Skeletal muscle tissue (tissue), 4 donors: ENCODE results near the gene NUDT15. TPM values are rescaled to one million over a fixed set of nuclear protein-coding genes. Genes with fewer than 3 reads are reported as not detected.
"Not testable (repeated sequence)": the region's sequence is repeated elsewhere in the genome, so short reads cannot be mapped to it uniquely, and the experiment has no call there.

ENCODE experiments used
- H3K27ac ChIP-seq: one replicate; pipeline ENCODE4 v1.7.0; 2013; ENCODE audit warnings: mild to moderate bottlenecking, low read depth, low read length, inconsistent platforms
- H3K27me3 ChIP-seq, 3 donors: one replicate each; pipeline ENCODE4 v1.7.0; 2013; ENCODE audit warnings: low read length in 3 of 3; ENCODE audit not compliant: control insufficient read depth in 3 of 3, insufficient read depth in 3 of 3
- H3K36me3 ChIP-seq, 3 donors: one replicate each; pipeline ENCODE4 v1.7.0; 2013; ENCODE audit warnings: low read length in 3 of 3; ENCODE audit not compliant: control insufficient read depth in 3 of 3, insufficient read depth in 3 of 3
- H3K4me1 ChIP-seq, 3 donors: one replicate each; pipeline ENCODE4 v1.7.0; 2013; ENCODE audit warnings: low read length in 3 of 3, mild to moderate bottlenecking in 3 of 3; ENCODE audit not compliant: control insufficient read depth in 3 of 3, insufficient read depth in 3 of 3
- H3K4me3 ChIP-seq, 3 donors: one replicate each; pipeline ENCODE4 v1.7.0; 2013; ENCODE audit warnings: low read length in 3 of 3
- H3K9ac ChIP-seq, 3 donors: one replicate each; pipeline ENCODE4 v1.7.0; 2013; ENCODE audit warnings: low read length in 3 of 3, mild to moderate bottlenecking in 3 of 3, moderate library complexity in 2 of 3, low read depth in 1 of 3
- H3K9me3 ChIP-seq, 3 donors: one replicate each; pipeline ENCODE4 v1.7.0; 2013; ENCODE audit warnings: low read length in 3 of 3; ENCODE audit not compliant: control insufficient read depth in 3 of 3
- total RNA-seq: library from RNA; depleted of rRNA; stranded (reverse); fragments of >200 nt; gene quantifications from one replicate; pipeline ENCODE4 v1.2.3, GENCODE V29; 2014
- donor health status: Osteomylitis.

Gene NUDT15
- 7.3 TPM for total RNA-seq

GRCh38 chr13:48037346-48038173, at the start of gene NUDT15:
TSS of gene NUDT15 (plus strand) at chr13:48037726. CDS start at chr13:48037747, 21 bp downstream.
- Histone ChIP-seq H3K4me1 (peaks cover 9 to 13% (median 12%) of the 10 kb centered on the region in 3 donors), H3K27ac (peak within 1 kb of the TSS; percentile 92), H3K9ac (peak within 1 kb of the TSS; percentile 86 to 93 (median 92)), H3K9me3 (no peaks in the 10 kb centered on the region), H3K4me3 (peak within 1 kb of the TSS; percentile 94 to 96 (median 96)), H3K36me3 (peaks cover 0 to 12% (median 7%) of the 10 kb centered on the region in 3 donors), H3K27me3 (no peaks in the 10 kb centered on the region)

DNA sequence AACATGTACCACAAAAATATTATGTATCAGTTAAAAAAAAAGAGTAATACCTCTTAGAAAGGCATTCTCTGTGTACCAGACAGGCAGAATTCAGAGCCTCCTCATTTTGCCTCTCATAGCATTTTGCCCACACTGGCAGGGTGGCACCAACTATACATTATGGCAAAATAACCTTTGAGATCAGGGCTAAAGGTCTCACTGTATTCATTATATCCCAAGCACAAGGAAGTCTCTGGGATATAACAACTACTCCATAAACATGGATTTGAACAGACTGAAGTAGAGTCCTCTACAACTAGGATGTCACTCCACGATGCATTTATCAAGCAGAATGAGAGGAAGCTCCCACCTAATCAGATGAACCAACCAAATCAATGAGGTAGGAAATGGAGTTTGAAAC, 47.1 kb upstream of the NUDT15 start:
- H3K4me1 ChIP-seq = peaks cover 0 to 4% (median 0%) of the 10 kb centered on the region in 3 donors
- H3K36me3 ChIP-seq = peaks cover 6 to 26% (median 18%) of the 10 kb centered on the region in 3 donors
- H3K9me3 ChIP-seq = no peaks in the 10 kb centered on the region
- H3K27ac ChIP-seq = no peak overlapping the region
- no peak overlapping the region for H3K4me3 ChIP-seq
- H3K9ac ChIP-seq = no peak overlapping the region
- H3K27me3 ChIP-seq = no peaks in the 10 kb centered on the region

- no peaks in the 10 kb centered on the region for H3K27me3 ChIP-seq
- H3K9me3 ChIP-seq = no peaks in the 10 kb centered on the region
- H3K36me3 ChIP-seq = peaks cover 4 to 24% (median 16%) of the 10 kb centered on the region in 3 donors
- H3K27ac ChIP-seq = no peak overlapping the region
- H3K9ac ChIP-seq = no peak overlapping the region
- peaks cover 0 to 4% (median 0%) of the 10 kb centered on the region in 3 donors for H3K4me1 ChIP-seq
- no peak overlapping the region for H3K4me3 ChIP-seq
Observed at GRCh38 chr13:47990920-47991466, 46.5 kb upstream of the NUDT15 start.

- Histone ChIP-seq H3K4me3 (no peak overlapping the region), H3K27ac (no peak overlapping the region), H3K9me3 (no peaks in the 10 kb centered on the region), H3K4me1 (peaks cover 0 to 4% (median 0%) of the 10 kb centered on the region in 3 donors), H3K27me3 (no peaks in the 10 kb centered on the region), H3K36me3 (peaks cover 4 to 20% (median 16%) of the 10 kb centered on the region in 3 donors), H3K9ac (no peak overlapping the region)
Observed at GRCh38 chr13:47991859-47992258, 45.7 kb upstream of the NUDT15 start.

- no peaks in the 10 kb centered on the region for H3K9me3 ChIP-seq
- no peak overlapping the region for H3K4me3 ChIP-seq
- H3K27ac ChIP-seq = no peak overlapping the region
- H3K4me1 ChIP-seq = peaks cover 7 to 18% (median 13%) of the 10 kb centered on the region in 3 donors
- H3K36me3 ChIP-seq = peaks cover 3 to 10% (median 7%) of the 10 kb centered on the region in 3 donors
- no peaks in the 10 kb centered on the region for H3K27me3 ChIP-seq
- no peak overlapping the region for H3K9ac ChIP-seq
Observed at GRCh38 chr13:47997384-47997783, 40.1 kb upstream of the NUDT15 start.

- Histone ChIP-seq H3K9me3 (no peaks in the 10 kb centered on the region), H3K4me3 (peak overlapping the region; percentile 96 to 100 (median 99)), H3K36me3 (peaks cover 2 to 3% (median 3%) of the 10 kb centered on the region in 3 donors), H3K27ac (peak overlapping the region; percentile 89), H3K27me3 (no peaks in the 10 kb centered on the region), H3K4me1 (peaks cover 7 to 18% (median 13%) of the 10 kb centered on the region in 3 donors), H3K9ac (peak overlapping the region; percentile 95 to 99 (median 97))
Observed at GRCh38 chr13:47999973-48000372, 37.6 kb upstream of the NUDT15 start.

DNA sequence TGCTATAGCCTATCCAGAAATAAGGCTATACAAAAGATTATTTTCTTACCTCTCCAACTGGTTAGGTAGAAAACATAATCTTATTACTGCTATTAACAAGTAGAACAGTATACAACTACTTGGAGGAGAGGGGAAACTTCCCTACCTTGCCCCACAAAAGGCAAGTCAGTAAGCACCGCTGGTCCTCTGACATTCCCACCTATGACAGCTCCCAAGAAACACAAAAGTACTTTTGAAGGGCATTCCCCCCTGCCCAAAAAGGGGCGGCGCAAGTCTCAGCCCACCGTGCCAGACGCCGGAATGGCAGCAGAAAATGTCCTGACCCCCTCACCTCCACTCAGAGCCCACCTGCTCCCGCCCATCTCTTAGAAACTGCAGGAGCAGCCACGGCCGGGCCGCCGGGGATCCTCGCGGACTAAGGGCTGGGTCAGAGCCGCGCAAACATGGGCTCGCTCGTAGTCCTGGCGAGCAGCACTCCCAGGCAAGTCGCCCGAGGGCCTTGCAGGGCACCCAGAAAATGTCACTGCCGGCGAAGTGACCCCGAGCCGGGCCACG, 36.9 kb upstream of the NUDT15 start:
- H3K27me3 ChIP-seq = no peaks in the 10 kb centered on the region
- peak overlapping the region; percentile 96 to 100 (median 99) for H3K4me3 ChIP-seq
- H3K27ac ChIP-seq = peak overlapping the region; percentile 89
- peaks cover 2 to 3% (median 3%) of the 10 kb centered on the region in 3 donors for H3K36me3 ChIP-seq
- no peaks in the 10 kb centered on the region for H3K9me3 ChIP-seq
- H3K4me1 ChIP-seq = peaks cover 7 to 18% (median 13%) of the 10 kb centered on the region in 3 donors
- H3K9ac ChIP-seq = peak overlapping the region; percentile 95 to 99 (median 97)

DNA sequence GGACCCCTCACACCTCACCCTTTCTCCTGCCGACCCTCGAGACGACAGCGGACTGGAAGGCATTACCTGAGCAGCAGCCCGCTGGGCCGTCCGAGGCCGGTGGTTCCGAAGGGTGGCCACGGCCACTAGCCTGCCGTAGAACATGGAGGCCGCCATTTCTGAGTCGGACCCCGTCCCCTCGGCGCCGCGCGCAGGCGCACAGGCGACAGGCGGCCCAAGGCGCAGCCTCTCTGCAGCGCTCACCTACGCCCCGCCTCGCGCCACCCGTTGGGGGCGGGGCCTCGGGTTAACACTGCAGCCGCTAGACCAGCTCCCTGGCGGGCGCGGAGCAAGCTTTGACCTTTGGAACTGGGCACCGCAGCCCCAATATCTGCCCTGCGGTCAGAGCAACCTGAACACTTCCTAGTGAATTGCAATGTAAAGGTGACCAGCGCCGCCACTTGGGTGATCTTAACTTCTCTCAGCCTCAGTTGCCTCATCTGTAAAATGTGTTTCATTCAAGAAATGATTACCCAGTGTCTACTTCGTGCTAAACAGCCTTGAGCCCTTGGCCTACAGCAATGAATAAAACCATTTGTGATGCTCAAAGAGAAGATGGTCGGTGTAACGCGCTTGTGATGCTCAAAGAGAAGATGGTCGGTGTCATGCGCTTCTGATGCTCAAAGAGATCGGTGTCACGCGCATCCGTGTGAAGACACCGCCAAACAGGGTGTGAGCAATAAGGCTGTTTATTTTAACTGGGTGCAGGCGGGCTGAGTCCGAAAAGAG, 36.2 kb upstream of the NUDT15 start, which contains the start of gene SUCLA2:
TSS of gene SUCLA2 (minus strand) at position 160 of the 768 bp plus-strand sequence. CDS start at position 156, 4 bp downstream.
- Histone ChIP-seq H3K27ac (peak within 1 kb of the TSS; percentile 89), H3K9ac (peak within 1 kb of the TSS; percentile 95 to 99 (median 97)), H3K27me3 (no peaks in the 10 kb centered on the region), H3K36me3 (peaks cover 1 to 3% (median 2%) of the 10 kb centered on the region in 3 donors), H3K4me3 (peak within 1 kb of the TSS; percentile 96 to 100 (median 99)), H3K4me1 (peaks cover 7 to 18% (median 13%) of the 10 kb centered on the region in 3 donors), H3K9me3 (no peaks in the 10 kb centered on the region)

- H3K36me3 ChIP-seq, H3K9ac ChIP-seq, H3K27me3 ChIP-seq, H3K4me3 ChIP-seq, H3K9me3 ChIP-seq, H3K27ac ChIP-seq: not testable (repeated sequence)
- H3K4me1 ChIP-seq = peaks cover 7 to 18% (median 13%) of the 10 kb centered on the region in 3 donors
Observed at GRCh38 chr13:48001999-48002398, 35.5 kb upstream of the NUDT15 start.
